Mesenchymal stem cell (in vitro differentiated cells and primary cell): Measurements from ENCODE around the gene RIMBP2.

Experiments
- DNase-seq: peaks from one replicate; pipeline ENCODE4 v3.0.0-alpha.2; 2013
- H2AFZ ChIP-seq: one replicate; pipeline ENCODE4 v1.6.1; 2013; ENCODE audit warnings: low read depth, mild to moderate bottlenecking, control low read depth, inconsistent platforms, low read length, moderate library complexity
- H2AK5ac ChIP-seq: 2 replicates; pipeline ENCODE4 v1.6.1; 2013; ENCODE audit warnings: low read length, moderate library complexity, mild to moderate bottlenecking, inconsistent platforms; ENCODE audit not compliant: severe bottlenecking
- H2BK120ac ChIP-seq: one replicate; pipeline ENCODE4 v1.6.1; 2013; ENCODE audit warnings: low read depth, mild to moderate bottlenecking, inconsistent platforms, low read length, moderate library complexity
- H2BK12ac ChIP-seq, 2 experiments: one replicate each; pipeline ENCODE4 v1.6.1; 2013; ENCODE audit warnings: inconsistent platforms in 2 of 2, low read length in 2 of 2, mild to moderate bottlenecking in 2 of 2, moderate library complexity in 2 of 2, control low read depth in 1 of 2
- H2BK15ac ChIP-seq: one replicate; pipeline ENCODE4 v1.6.1; 2013; ENCODE audit warnings: mild to moderate bottlenecking, low read depth, inconsistent platforms; ENCODE audit not compliant: poor library complexity, severe bottlenecking
- H2BK5ac ChIP-seq: 2 replicates; pipeline ENCODE4 v1.6.1; 2013; ENCODE audit warnings: low read depth, mild to moderate bottlenecking, low read length, control low read depth, inconsistent platforms; ENCODE audit not compliant: poor library complexity, severe bottlenecking
- H3K14ac ChIP-seq, 2 experiments: one replicate each; pipeline ENCODE4 v1.6.1; 2013; ENCODE audit warnings: inconsistent platforms in 2 of 2, low read length in 2 of 2, control low read depth in 1 of 2, mild to moderate bottlenecking in 1 of 2, moderate library complexity in 1 of 2
- H3K18ac ChIP-seq, 2 experiments: one replicate each; pipeline ENCODE4 v1.6.1; 2013; ENCODE audit warnings: inconsistent platforms in 2 of 2, low read length in 2 of 2, control low read depth in 1 of 2, low read depth in 1 of 2, mild to moderate bottlenecking in 1 of 2
- H3K23ac ChIP-seq, 2 experiments: one replicate each; pipeline ENCODE4 v1.6.1; 2013; ENCODE audit warnings: inconsistent platforms in 2 of 2, low read length in 2 of 2, mild to moderate bottlenecking in 2 of 2, moderate library complexity in 2 of 2, control low read depth in 1 of 2
- H3K27ac ChIP-seq: 2 replicates; pipeline ENCODE4 v1.5.1; 2013; ENCODE audit warnings: mild to moderate bottlenecking, moderate library complexity, low read length, control low read depth, inconsistent platforms; ENCODE audit not compliant: poor library complexity, severe bottlenecking
- H3K27me3 ChIP-seq, 2 experiments: 2 replicates each; pipeline versions ENCODE4 v1.6.1 to v1.7.0; 2013; ENCODE audit warnings: low read length in 2 of 2, mild to moderate bottlenecking in 2 of 2, moderate library complexity in 2 of 2, control low read depth in 1 of 2, inconsistent platforms in 1 of 2; ENCODE audit not compliant: control insufficient read depth in 1 of 2, insufficient read depth in 1 of 2
- H3K36me3 ChIP-seq, 2 experiments: 2 replicates each; pipeline versions ENCODE4 v1.6.1 to v1.7.0; 2013; ENCODE audit warnings: low read length in 2 of 2, control low read depth in 1 of 2, inconsistent platforms in 1 of 2, low read depth in 1 of 2, mild to moderate bottlenecking in 1 of 2; ENCODE audit not compliant: insufficient read depth in 2 of 2, control insufficient read depth in 1 of 2
- H3K4ac ChIP-seq, 2 experiments: one replicate each; pipeline ENCODE4 v1.6.1; 2013; ENCODE audit warnings: inconsistent platforms in 2 of 2, low read length in 2 of 2, mild to moderate bottlenecking in 2 of 2, moderate library complexity in 2 of 2, control low read depth in 1 of 2, low read depth in 1 of 2
- H3K4me1 ChIP-seq: 2 replicates; pipeline ENCODE4 v1.6.1; 2013; ENCODE audit warnings: low read depth, low read length, control low read depth; ENCODE audit not compliant: control insufficient read depth, insufficient read depth
- H3K4me2 ChIP-seq: 2 replicates; pipeline ENCODE4 v1.6.1; 2013; ENCODE audit warnings: low read length, mild to moderate bottlenecking, inconsistent platforms; ENCODE audit not compliant: poor library complexity, severe bottlenecking
- H3K4me3 ChIP-seq, 2 experiments: 2 replicates each; pipeline versions ENCODE4 v1.5.1 to v1.7.0; 2013; ENCODE audit warnings: low read length in 2 of 2, mild to moderate bottlenecking in 2 of 2, control low read depth in 1 of 2, low read depth in 1 of 2; ENCODE audit not compliant: insufficient read depth in 1 of 2
- H3K79me1 ChIP-seq: replicated peaks from 2 replicates; pipeline ENCODE4 v1.6.1; 2013; ENCODE audit warnings: mild to moderate bottlenecking, control low read depth, low read length, inconsistent platforms; ENCODE audit not compliant: poor library complexity, severe bottlenecking
- H3K9ac ChIP-seq: 2 replicates; pipeline ENCODE4 v1.7.0; 2013; ENCODE audit warnings: mild to moderate bottlenecking, low read length, moderate library complexity
- H3K9me3 ChIP-seq: 2 replicates; pipeline ENCODE4 v1.7.0; 2013; ENCODE audit warnings: mild to moderate bottlenecking, low read length; ENCODE audit not compliant: control insufficient read depth
- H4K8ac ChIP-seq: one replicate; pipeline ENCODE4 v1.6.1; 2013; ENCODE audit warnings: inconsistent platforms, mild to moderate bottlenecking, low read length, moderate library complexity
- H4K91ac ChIP-seq: one replicate; pipeline ENCODE4 v1.6.1; 2013; ENCODE audit warnings: mild to moderate bottlenecking, low read length, inconsistent platforms
- WGBS: methylation state at CpG from one replicate; pipeline ENCODE4 v1.1.7; 2013; ENCODE audit warnings: mixed read lengths; 5-methylcytosine and 5-hydroxymethylcytosine counted together

RIMBP2 gene

GRCh38 chr12:130357729-130358330, 358.3 kb downstream of the RIMBP2 start:
- Histone ChIP-seq H3K4me2 (no peak overlapping the region), H3K4ac (no peak overlapping the region), H4K91ac (no peak overlapping the region), H2BK15ac (no peak overlapping the region), H3K9ac (no peak overlapping the region), H2BK5ac (no peak overlapping the region), H3K4me3 (no peak overlapping the region), H3K23ac (no peak overlapping the region), H3K27me3 (peaks cover 0 to 3% of the 10 kb centered on the region in 2 experiments), H3K18ac (no peak overlapping the region), H2AFZ (no peak overlapping the region), H3K27ac (no peak overlapping the region), H2BK12ac (no peak overlapping the region), H4K8ac (no peak overlapping the region), H3K4me1 (no peaks in the 10 kb centered on the region), H2BK120ac (no peak overlapping the region), H3K9me3 (no peaks in the 10 kb centered on the region), H3K36me3 (no peaks in the 10 kb centered on the region), H3K79me1 (no peaks in the 10 kb centered on the region), H3K14ac (no peak overlapping the region), H2AK5ac (no peak overlapping the region)
- 68% methylated on average over 12 of the region's 14 CpGs for WGBS
- DNase-seq = no peak

GRCh38 chr12:130357241-130357640, 358.9 kb downstream of the RIMBP2 start:
- Histone ChIP-seq H3K18ac (no peak overlapping the region), H3K27ac (no peak overlapping the region), H3K79me1 (no peaks in the 10 kb centered on the region), H3K14ac (no peak overlapping the region), H3K9me3 (no peaks in the 10 kb centered on the region), H3K4ac (no peak overlapping the region), H2BK15ac (no peak overlapping the region), H2BK12ac (no peak overlapping the region), H2AK5ac (no peak overlapping the region), H3K4me2 (no peak overlapping the region), H2BK120ac (no peak overlapping the region), H3K4me3 (no peak overlapping the region), H3K9ac (no peak overlapping the region), H2BK5ac (no peak overlapping the region), H3K36me3 (no peaks in the 10 kb centered on the region), H2AFZ (no peak overlapping the region), H3K23ac (no peak overlapping the region), H3K27me3 (peaks cover 0 to 3% of the 10 kb centered on the region in 2 experiments), H3K4me1 (no peaks in the 10 kb centered on the region), H4K91ac (no peak overlapping the region), H4K8ac (no peak overlapping the region)
- 89% methylated on average over 7 of the region's 8 CpGs for WGBS
- no peak for DNase-seq

DNA sequence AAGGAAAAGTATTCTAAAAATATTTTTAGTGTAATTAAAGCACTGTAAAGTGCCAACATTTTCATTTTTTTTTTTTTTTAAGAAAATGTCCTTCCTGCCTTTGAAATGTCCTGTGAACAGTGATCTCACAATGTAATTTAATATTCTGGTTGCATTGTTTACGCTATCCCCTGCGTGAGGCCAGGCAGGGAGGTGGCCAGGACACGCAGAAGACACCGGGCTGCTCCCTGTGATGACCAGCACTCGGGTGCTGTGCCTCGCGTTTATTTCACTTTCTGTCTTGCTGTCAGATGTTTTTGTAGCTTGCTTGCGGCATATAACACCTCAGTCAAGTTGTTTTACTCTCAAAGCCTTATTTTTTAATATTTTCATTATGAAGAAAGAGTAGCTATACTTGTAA, 359.9 kb downstream of the RIMBP2 start:
- no peak overlapping the region for H4K8ac ChIP-seq
- no peak overlapping the region for H2AK5ac ChIP-seq
- H2AFZ ChIP-seq = no peak overlapping the region
- no peak overlapping the region for H3K23ac ChIP-seq
- H3K9ac ChIP-seq = no peak overlapping the region
- H3K4me2 ChIP-seq = no peak overlapping the region
- no peak overlapping the region for H4K91ac ChIP-seq
- H3K18ac ChIP-seq = no peak overlapping the region
- H3K4me1 ChIP-seq = no peaks in the 10 kb centered on the region
- no peak overlapping the region for H2BK120ac ChIP-seq
- peaks cover 0 to 3% of the 10 kb centered on the region in 2 experiments for H3K27me3 ChIP-seq
- no peaks in the 10 kb centered on the region for H3K79me1 ChIP-seq
- no peak overlapping the region for H3K14ac ChIP-seq
- DNase-seq = no peak
- H3K4ac ChIP-seq = no peak overlapping the region
- WGBS = 76% methylated on average over 5 of the region's 8 CpGs
- no peak overlapping the region for H3K4me3 ChIP-seq
- no peak overlapping the region for H2BK12ac ChIP-seq
- no peak overlapping the region for H3K27ac ChIP-seq
- no peaks in the 10 kb centered on the region for H3K36me3 ChIP-seq
- H2BK5ac ChIP-seq = no peak overlapping the region
- H3K9me3 ChIP-seq = no peaks in the 10 kb centered on the region
- no peak overlapping the region for H2BK15ac ChIP-seq

DNA sequence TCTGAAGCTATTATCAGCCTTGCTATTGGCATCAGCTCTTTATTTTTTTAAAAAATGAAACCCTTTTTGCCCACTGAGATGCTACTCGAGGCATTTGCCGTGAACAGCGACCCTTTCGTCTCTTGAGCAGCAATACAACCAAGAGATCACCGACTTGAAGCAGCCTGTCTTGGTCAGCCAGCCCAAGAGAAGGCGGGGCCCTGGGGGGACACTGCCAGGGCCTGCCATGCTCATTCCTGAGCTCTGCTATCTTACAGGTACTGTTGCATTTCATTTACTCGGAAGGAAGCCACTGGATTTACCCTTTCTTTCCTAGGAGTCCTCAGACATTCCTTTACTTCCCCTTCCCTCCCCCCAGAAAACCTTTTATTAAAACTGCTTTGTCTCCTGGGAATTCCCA, 361.7 kb downstream of the RIMBP2 start:
- Histone ChIP-seq H2BK120ac (no peak overlapping the region), H4K8ac (no peak overlapping the region), H3K23ac (no peak overlapping the region), H2BK15ac (no peak overlapping the region), H3K36me3 (no peaks in the 10 kb centered on the region), H3K18ac (no peak overlapping the region), H3K27ac (no peak overlapping the region), H3K4me2 (no peak overlapping the region), H3K4ac (no peak overlapping the region), H3K4me3 (no peak overlapping the region), H3K9ac (no peak overlapping the region), H2BK12ac (no peak overlapping the region), H3K79me1 (no peaks in the 10 kb centered on the region), H2BK5ac (no peak overlapping the region), H2AK5ac (no peak overlapping the region), H3K14ac (no peak overlapping the region), H3K4me1 (no peaks in the 10 kb centered on the region), H2AFZ (no peak overlapping the region), H3K27me3 (peaks cover 0 to 3% of the 10 kb centered on the region in 2 experiments), H4K91ac (no peak overlapping the region), H3K9me3 (no peaks in the 10 kb centered on the region)
- DNase-seq = no peak
- 70% methylated on average over 7 of the region's 7 CpGs for WGBS
